PC-9 (cell line): ENCODE data around the gene CHD8. TPM values are rescaled to one million over a fixed set of nuclear protein-coding genes. Genes with fewer than 3 reads are reported as not detected.

Source experiments
- BruUV-seq: library from RNA; stranded (reverse); fragments of 400-500 nt; replicated peaks from 2 replicates; lab custom pipeline; 2021; lab: Mats Ljungman, UMichigan
- CTCF ChIA-PET: fragments of 300-600 bp; sonication (Branson Sonifier 250); formaldehyde crosslinking; loops from one replicate; lab custom pipeline; 2022; ENCODE audit warnings: antibody characterized with exemption; lab: Charles Lee
- POLR2A ChIA-PET: fragments of 300-600 bp; sonication (Branson Sonifier 250); formaldehyde crosslinking; loops from one replicate; lab custom pipeline; 2022; ENCODE audit warnings: antibody characterized with exemption; ENCODE audit not compliant: unreplicated experiment; lab: Charles Lee
- DNase-seq, 2 experiments: peaks; one replicate each; pipeline versions ENCODE4 v3.0.0 to v3.0.0-alpha.2; 2015 to 2022; ENCODE audit warnings: mixed read lengths in 1 of 2
- H2AFZ ChIP-seq: fragments of 200-600 bp; sonication (generic); 2 replicates; pipeline ENCODE4 v1.8.1; 2017; ENCODE audit warnings: antibody characterized with exemption
- H3F3A ChIP-seq: fragments of 200-600 bp; sonication (generic); 2 replicates; pipeline ENCODE4 v1.8.1; 2017; ENCODE audit warnings: antibody characterized with exemption, mild to moderate bottlenecking, low read depth; ENCODE audit not compliant: insufficient read depth
- H3K27ac ChIP-seq: fragments of 200-600 bp; sonication (generic); 2 replicates; pipeline ENCODE4 v1.6.1; 2016; ENCODE audit warnings: mixed run types
- H3K27me3 ChIP-seq: fragments of 200-600 bp; sonication (generic); 2 replicates; pipeline ENCODE4 v1.6.1; 2016; ENCODE audit warnings: low read depth, mixed run types; ENCODE audit not compliant: insufficient read depth
- H3K36me3 ChIP-seq: fragments of 200-600 bp; sonication (generic); 2 replicates; pipeline ENCODE4 v1.6.1; 2016; ENCODE audit warnings: low read depth, mixed run types
- H3K4me1 ChIP-seq: fragments of 200-600 bp; sonication (generic); replicated peaks from 2 replicates; pipeline ENCODE4 v1.6.1; 2016; ENCODE audit warnings: mixed run types; ENCODE audit not compliant: insufficient read depth
- H3K4me2 ChIP-seq: fragments of 200-600 bp; sonication (generic); 2 replicates; pipeline ENCODE4 v1.6.1; 2017; ENCODE audit warnings: mixed run types
- H3K4me3 ChIP-seq: fragments of 200-600 bp; sonication (generic); 2 replicates; pipeline ENCODE4 v1.6.1; 2016; ENCODE audit warnings: mixed run types
- H3K79me2 ChIP-seq: fragments of 200-600 bp; sonication (generic); 2 replicates; pipeline ENCODE4 v1.6.1; 2017; ENCODE audit warnings: low read depth, mixed run types
- H3K9me2 ChIP-seq: fragments of 200-600 bp; sonication (generic); 2 replicates; pipeline ENCODE4 v1.8.1; 2017; ENCODE audit warnings: mild to moderate bottlenecking; ENCODE audit not compliant: insufficient read depth
- H3K9me3 ChIP-seq: fragments of 200-600 bp; sonication (generic); 2 replicates; pipeline ENCODE4 v1.8.1; 2016; ENCODE audit warnings: low read depth; ENCODE audit not compliant: insufficient read depth
- H4K20me1 ChIP-seq: fragments of 200-600 bp; sonication (generic); 2 replicates; pipeline ENCODE4 v1.8.1; 2017; ENCODE audit not compliant: insufficient read depth
- CTCF ChIP-seq: fragments of 200-600 bp; sonication (generic); conservative IDR thresholded peaks from 2 replicates; pipeline ENCODE4 v1.6.1; 2017; ENCODE audit warnings: mixed run types, antibody characterized with exemption, mild to moderate bottlenecking, moderate library complexity
- EZH2 ChIP-seq: fragments of 200-600 bp; sonication (generic); IDR thresholded peaks from 2 replicates; pipeline ENCODE4 v1.8.0; 2017; ENCODE audit warnings: antibody characterized with exemption, low read depth
- intact Hi-C: fragments of 100-400 bp; cut with micrococcal nuclease; formaldehyde crosslinking; loops from one replicate; pipeline ENCODE4 v1.10.0; 2022; ENCODE audit not compliant: unreplicated experiment
- total RNA-seq: library from RNA; stranded (reverse); gene quantifications from 2 replicates; pipeline ENCODE4 v1.2.3, GENCODE V29; 2021

Gene CHD8
- total RNA-seq, 1 experiment from 2014 or later, result 57.3 TPM

GRCh38 chr14:21437063-21437901 is 18.6 kb downstream of the CHD8 start:
- H2AFZ ChIP-seq, result peak overlapping the region; percentile 82
- no peaks in the 10 kb centered on the region for H4K20me1 ChIP-seq
- H3K27me3 ChIP-seq, result no peaks in the 10 kb centered on the region
- H3K4me2 ChIP-seq, result peak overlapping the region; percentile 90
- H3K9me3 ChIP-seq, result no peaks in the 10 kb centered on the region
- ChIA-PET CTCF (interaction anchor here (0.5 to 1.0 kb wide), 5 partner anchors 19 to 366 kb away, joined by 3 to 8 read pairs (median 7); partner anchors contain the start of gene CHD8), POLR2A (interaction anchor here (0.5 to 2.0 kb wide), 12 partner anchors 19 to 1516 kb away, joined by 3 to 13 read pairs (median 6); partner anchors contain the start of genes CHD8, PIP4P1 and SALL2)
- no peaks in the 10 kb centered on the region for H3K36me3 ChIP-seq
- H3K27ac ChIP-seq, result peak overlapping the region; percentile 79
- TSS peak; percentile 31 for BruUV-seq
- intact Hi-C loops, result loop anchor here (1.0 to 2.0 kb wide), 2 partner anchors 19 to 40 kb away; partner anchors contain the start of genes CHD8, RAB2B and TOX4
- peaks cover 19% of the 10 kb centered on the region for H3K4me1 ChIP-seq
- peak; percentile 92 to 94 for DNase-seq
- H3F3A ChIP-seq, result peaks cover 8% of the 10 kb centered on the region
- TF ChIP-seq EZH2 (no peak), CTCF (no peak)
- H3K9me2 ChIP-seq, result no peaks in the 10 kb centered on the region
- peak overlapping the region; percentile 71 for H3K4me3 ChIP-seq
- peaks cover 54% of the 10 kb centered on the region for H3K79me2 ChIP-seq

GRCh38 chr14:21436567-21437062 is 19.3 kb downstream of the CHD8 start:
- no peaks in the 10 kb centered on the region for H3K9me3 ChIP-seq
- no peak for TF ChIP-seq EZH2
- TF ChIP-seq CTCF, result no peak
- no TSS peak for BruUV-seq

GRCh38 chr14:21431126-21431525 is 24.8 kb downstream of the CHD8 start:
- Histone ChIP-seq H3K79me2 (peaks cover 34% of the 10 kb centered on the region), H3K27me3 (no peaks in the 10 kb centered on the region), H3K9me3 (no peaks in the 10 kb centered on the region), H3K27ac (no peak overlapping the region), H2AFZ (no peak overlapping the region), H3K9me2 (no peaks in the 10 kb centered on the region), H3K4me2 (no peak overlapping the region), H3K36me3 (peaks cover 10% of the 10 kb centered on the region), H4K20me1 (no peaks in the 10 kb centered on the region), H3K4me3 (no peak overlapping the region), H3F3A (no peaks in the 10 kb centered on the region), H3K4me1 (peaks cover 9% of the 10 kb centered on the region)
- BruUV-seq, result no TSS peak
- intact Hi-C loops, result no loop called here
- no peak for DNase-seq
- TF ChIP-seq EZH2 (no peak), CTCF (no peak)
- CTCF ChIA-PET, result no interaction called here
- POLR2A ChIA-PET, result no interaction called here

More at GRCh38 chr14:21436567-21437062, 19.3 kb downstream of the CHD8 start:
- Histone ChIP-seq H3K79me2 (peaks cover 51% of the 10 kb centered on the region), H3K27ac (no peak overlapping the region), H3K36me3 (no peaks in the 10 kb centered on the region), H3K27me3 (no peaks in the 10 kb centered on the region), H3K4me3 (peak overlapping the region; percentile 71), H3F3A (peaks cover 8% of the 10 kb centered on the region), H3K9me2 (no peaks in the 10 kb centered on the region), H3K4me2 (peak overlapping the region; percentile 90), H3K4me1 (peaks cover 19% of the 10 kb centered on the region), H4K20me1 (no peaks in the 10 kb centered on the region), H2AFZ (peak overlapping the region; percentile 82)
- POLR2A ChIA-PET, result interaction anchor here (0.5 to 2.0 kb wide), 8 partner anchors 19 to 1517 kb away, joined by 3 to 13 read pairs (median 7); partner anchors contain the start of genes CHD8, PIP4P1 and SALL2
- intact Hi-C loops, result loop anchor here (1.0 to 2.0 kb wide), 2 partner anchors 20 to 40 kb away; partner anchors contain the start of genes CHD8, RAB2B and TOX4
- DNase-seq, result no peak
- CTCF ChIA-PET, result interaction anchor here (0.5 to 1.0 kb wide), 2 partner anchors 19 to 275 kb away, joined by 3 to 8 read pairs; partner anchors contain the start of gene CHD8
